ENCODE results near the gene TMEM26.
"Not testable (repeated sequence)": the region's sequence is repeated elsewhere in the genome, so short reads cannot be mapped to it uniquely, and the experiment has no call there.

TMEM26 gene

GRCh38 chr10:61397175-61397986 is 55.8 kb downstream of the TMEM26 start:
- DNase-seq: no peak

GRCh38 chr10:61391281-61391680 is 61.9 kb downstream of the TMEM26 start:
- no peak for DNase-seq

- no peak for DNase-seq
Measured at GRCh38 chr10:61390851-61391250, 62.3 kb downstream of the TMEM26 start.

GRCh38 chr10:61389887-61390286 is 63.3 kb downstream of the TMEM26 start:
- DNase-seq: no peak

GRCh38 chr10:61388986-61389385 is 64.2 kb downstream of the TMEM26 start:
- not testable (repeated sequence) for DNase-seq

GRCh38 chr10:61385231-61386001 is 67.8 kb downstream of the TMEM26 start:
- no peak for DNase-seq

GRCh38 chr10:61381153-61381552 is 72.0 kb downstream of the TMEM26 start:
- DNase-seq: not testable (repeated sequence)

GRCh38 chr10:61378865-61379264 is 74.3 kb downstream of the TMEM26 start:
- DNase-seq: no peak

GRCh38 chr10:61376908-61377368 is 76.2 kb downstream of the TMEM26 start:
- no peak for DNase-seq

- no peak for DNase-seq
Measured at GRCh38 chr10:61376377-61376776, 76.8 kb downstream of the TMEM26 start.

- DNase-seq: no peak
Measured at GRCh38 chr10:61366365-61366764, 86.8 kb downstream of the TMEM26 start.

- DNase-seq: no peak
Measured at GRCh38 chr10:61364619-61365018, 88.6 kb downstream of the TMEM26 start.

GRCh38 chr10:61363006-61363405 is 90.2 kb downstream of the TMEM26 start:
- no peak for DNase-seq

GRCh38 chr10:61359452-61359851 is 93.7 kb downstream of the TMEM26 start:
- DNase-seq: no peak

- DNase-seq: no peak
Measured at GRCh38 chr10:61357687-61358086, 95.5 kb downstream of the TMEM26 start.

Measured in SIG-M5 (cell line).